DOHH2 (cell line): ENCODE measurements around the gene UBE2G2.

Source experiments
- H3F3A ChIP-seq: fragments of 200-600 bp; sonication (generic), shearing (Covaris generic); 2 replicates; pipeline ENCODE4 v1.6.0; 2016; ENCODE audit warnings: antibody characterized with exemption, mild to moderate bottlenecking; ENCODE audit not compliant: control insufficient read depth, insufficient read depth
- H3K27ac ChIP-seq: fragments of 200-600 bp; sonication (generic); 2 replicates; pipeline ENCODE4 v1.5.1; 2014; ENCODE audit warnings: low read depth, mild to moderate bottlenecking, low read length, moderate library complexity
- H3K27me3 ChIP-seq: fragments of 200-600 bp; sonication (generic); 2 replicates; pipeline ENCODE4 v1.6.1; 2014; ENCODE audit warnings: mild to moderate bottlenecking, low read length, mixed read lengths; ENCODE audit not compliant: control insufficient read depth
- H3K36me3 ChIP-seq: fragments of 200-600 bp; sonication (generic); 2 replicates; pipeline ENCODE4 v1.6.1; 2014; ENCODE audit warnings: mild to moderate bottlenecking, low read length, moderate library complexity, mixed read lengths; ENCODE audit not compliant: control insufficient read depth
- H3K4me1 ChIP-seq: fragments of 200-600 bp; sonication (generic); 2 replicates; pipeline ENCODE4 v1.6.1; 2014; ENCODE audit warnings: mild to moderate bottlenecking, low read length, mixed read lengths; ENCODE audit not compliant: control insufficient read depth
- H3K4me2 ChIP-seq: fragments of 200-600 bp; sonication (generic); 2 replicates; pipeline ENCODE4 v1.6.0; 2014; ENCODE audit warnings: mild to moderate bottlenecking, low read length, moderate library complexity
- H3K4me3 ChIP-seq: fragments of 200-600 bp; sonication (generic); 2 replicates; pipeline ENCODE4 v1.5.1; 2014; ENCODE audit warnings: mild to moderate bottlenecking, low read length, mixed read lengths
- H3K79me2 ChIP-seq: fragments of 200-600 bp; sonication (generic); 2 replicates; pipeline ENCODE4 v1.6.1; 2014; ENCODE audit warnings: mild to moderate bottlenecking, low read length, mixed read lengths; ENCODE audit not compliant: control insufficient read depth
- H3K9me2 ChIP-seq: fragments of 200-600 bp; sonication (generic); replicated peaks from 2 replicates; pipeline ENCODE4 v1.6.1; 2014; ENCODE audit warnings: mild to moderate bottlenecking, low read length, mixed read lengths; ENCODE audit not compliant: control insufficient read depth
- H3K9me3 ChIP-seq: fragments of 200-600 bp; sonication (generic); 2 replicates; pipeline ENCODE4 v1.6.1; 2014; ENCODE audit warnings: antibody characterized with exemption, low read length, mixed read lengths; ENCODE audit not compliant: control insufficient read depth, insufficient read depth
- H4K20me1 ChIP-seq: fragments of 200-600 bp; sonication (generic); 2 replicates; pipeline ENCODE4 v1.6.0; 2014; ENCODE audit warnings: low read depth, mild to moderate bottlenecking, antibody characterized with exemption, low read length, moderate library complexity; ENCODE audit not compliant: control insufficient read depth, insufficient read depth
- EZH2phosphoT487 ChIP-seq: fragments of 200-600 bp; sonication (generic); IDR thresholded peaks from 2 replicates; pipeline ENCODE4 v1.6.1; 2017; ENCODE audit warnings: borderline replicate concordance, mild to moderate bottlenecking, antibody characterized with exemption, low read length, moderate library complexity, mixed read lengths
- TF ChIP-seq, protein P1 (sequence below): fragments of 200-600 bp; sonication (generic); IDR thresholded peaks from one replicate; pipeline ENCODE4 v1.5.1; 2014; ENCODE audit warnings: antibody characterized with exemption, mild to moderate bottlenecking, low read depth, low read length; ENCODE audit not compliant: poor library complexity, severe bottlenecking

The UBE2G2 gene

GRCh38 chr21:44734026-44734745 lies 67.4 kb downstream of the UBE2G2 start:
- H4K20me1 ChIP-seq = no peaks in the 10 kb centered on the region
- no peak overlapping the region for H3K4me3 ChIP-seq
- TF ChIP-seq EZH2phosphoT487 = no peak
- TF ChIP-seq, protein P1, sequence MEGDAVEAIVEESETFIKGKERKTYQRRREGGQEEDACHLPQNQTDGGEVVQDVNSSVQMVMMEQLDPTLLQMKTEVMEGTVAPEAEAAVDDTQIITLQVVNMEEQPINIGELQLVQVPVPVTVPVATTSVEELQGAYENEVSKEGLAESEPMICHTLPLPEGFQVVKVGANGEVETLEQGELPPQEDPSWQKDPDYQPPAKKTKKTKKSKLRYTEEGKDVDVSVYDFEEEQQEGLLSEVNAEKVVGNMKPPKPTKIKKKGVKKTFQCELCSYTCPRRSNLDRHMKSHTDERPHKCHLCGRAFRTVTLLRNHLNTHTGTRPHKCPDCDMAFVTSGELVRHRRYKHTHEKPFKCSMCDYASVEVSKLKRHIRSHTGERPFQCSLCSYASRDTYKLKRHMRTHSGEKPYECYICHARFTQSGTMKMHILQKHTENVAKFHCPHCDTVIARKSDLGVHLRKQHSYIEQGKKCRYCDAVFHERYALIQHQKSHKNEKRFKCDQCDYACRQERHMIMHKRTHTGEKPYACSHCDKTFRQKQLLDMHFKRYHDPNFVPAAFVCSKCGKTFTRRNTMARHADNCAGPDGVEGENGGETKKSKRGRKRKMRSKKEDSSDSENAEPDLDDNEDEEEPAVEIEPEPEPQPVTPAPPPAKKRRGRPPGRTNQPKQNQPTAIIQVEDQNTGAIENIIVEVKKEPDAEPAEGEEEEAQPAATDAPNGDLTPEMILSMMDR = no peak
- H3K27me3 ChIP-seq = no peaks in the 10 kb centered on the region
- H3K79me2 ChIP-seq = no peaks in the 10 kb centered on the region
- no peaks in the 10 kb centered on the region for H3K36me3 ChIP-seq
- no peaks in the 10 kb centered on the region for H3K4me1 ChIP-seq
- no peaks in the 10 kb centered on the region for H3F3A ChIP-seq
- no peak overlapping the region for H3K4me2 ChIP-seq
- no peaks in the 10 kb centered on the region for H3K9me2 ChIP-seq
- no peaks in the 10 kb centered on the region for H3K9me3 ChIP-seq
- no peak overlapping the region for H3K27ac ChIP-seq

DNA sequence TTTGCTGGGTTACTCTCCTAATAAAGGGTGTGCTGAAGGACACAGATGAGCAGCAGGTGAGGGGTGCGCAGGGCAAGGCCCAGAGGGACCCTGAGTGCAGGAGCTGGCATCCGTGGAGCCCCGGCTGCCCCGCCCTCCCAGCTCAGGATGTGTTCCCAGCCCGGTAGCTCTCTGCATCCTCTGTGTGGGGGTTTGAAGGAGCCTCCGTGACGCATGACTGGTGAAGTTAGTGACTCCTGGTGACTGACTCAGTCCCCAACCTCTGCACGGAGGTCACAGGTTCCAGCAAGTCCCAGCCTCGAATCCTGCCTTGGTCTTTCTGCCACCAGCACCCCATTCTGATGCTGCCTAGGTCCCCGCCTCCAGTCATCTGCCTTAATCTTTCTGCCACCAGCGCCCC lies 68.7 kb downstream of the UBE2G2 start:
- Histone ChIP-seq H3K4me3 (no peak overlapping the region), H3K4me1 (no peaks in the 10 kb centered on the region), H4K20me1 (no peaks in the 10 kb centered on the region), H3K36me3 (no peaks in the 10 kb centered on the region), H3F3A (no peaks in the 10 kb centered on the region), H3K4me2 (no peak overlapping the region), H3K79me2 (no peaks in the 10 kb centered on the region), H3K27ac (no peak overlapping the region), H3K9me2 (no peaks in the 10 kb centered on the region), H3K9me3 (no peaks in the 10 kb centered on the region), H3K27me3 (no peaks in the 10 kb centered on the region)
- TF ChIP-seq EZH2phosphoT487 = no peak
- TF ChIP-seq, protein P1 = no peak

DNA sequence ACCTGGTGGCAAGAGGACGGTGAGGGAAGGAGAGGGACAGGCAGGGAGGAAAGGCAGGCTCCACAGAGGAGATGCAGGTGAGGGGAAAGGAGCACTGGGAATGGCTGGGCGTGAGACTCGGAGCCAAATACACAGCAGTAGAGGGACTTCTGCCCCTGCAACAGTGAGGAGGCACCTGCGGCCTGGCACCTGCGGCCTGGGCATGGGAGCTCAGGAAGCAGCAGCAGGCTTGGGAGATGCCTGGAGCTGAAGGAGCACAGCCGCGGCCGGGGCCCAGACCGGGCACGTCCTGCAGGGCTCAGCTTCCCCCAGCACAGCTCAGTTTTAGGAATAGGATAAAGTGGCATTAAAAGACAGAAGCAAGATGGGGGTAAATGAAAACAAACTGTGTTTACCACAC lies 69.4 kb downstream of the UBE2G2 start:
- H3K4me3 ChIP-seq = no peak overlapping the region
- H3K27ac ChIP-seq = no peak overlapping the region
- H3K9me2 ChIP-seq = no peaks in the 10 kb centered on the region
- no peaks in the 10 kb centered on the region for H3K9me3 ChIP-seq
- H3K27me3 ChIP-seq = no peaks in the 10 kb centered on the region
- no peaks in the 10 kb centered on the region for H3K79me2 ChIP-seq
- H3K36me3 ChIP-seq = no peaks in the 10 kb centered on the region
- TF ChIP-seq, protein P1 = no peak
- no peak for TF ChIP-seq EZH2phosphoT487
- H3F3A ChIP-seq = no peaks in the 10 kb centered on the region
- H4K20me1 ChIP-seq = no peaks in the 10 kb centered on the region
- no peak overlapping the region for H3K4me2 ChIP-seq
- no peaks in the 10 kb centered on the region for H3K4me1 ChIP-seq
